HG03354 (cell line): ENCODE results near the gene ITGB1BP1.

Source experiments
- ATAC-seq: cut with Tn5 transposase; IDR thresholded peaks from one replicate; pipeline ENCODE4 v1.9.1; 2021; ENCODE audit warnings: mild to moderate bottlenecking; ENCODE audit not compliant: unreplicated experiment, poor library complexity, severe bottlenecking

ITGB1BP1 gene

DNA sequence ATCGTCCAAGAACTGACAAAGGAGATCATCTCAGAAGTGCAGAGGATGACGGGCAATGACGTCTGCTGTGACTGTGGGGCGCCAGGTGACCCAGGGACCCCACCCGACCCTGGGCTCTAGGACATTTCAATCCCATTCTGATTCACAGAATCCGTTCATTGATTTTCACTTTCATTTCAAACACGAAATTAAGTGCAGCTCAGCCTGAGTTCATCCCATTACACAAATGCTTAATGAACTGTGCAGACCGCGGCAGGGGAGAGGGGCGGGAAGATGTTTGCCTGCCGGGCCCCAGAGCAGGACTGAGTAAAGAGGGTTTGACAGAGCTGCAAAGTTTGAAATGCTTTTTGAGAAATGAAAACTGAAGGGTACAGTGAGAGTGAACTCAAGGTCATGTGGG, 67.1 kb downstream of the ITGB1BP1 start:
- ATAC-seq, result no peak

DNA sequence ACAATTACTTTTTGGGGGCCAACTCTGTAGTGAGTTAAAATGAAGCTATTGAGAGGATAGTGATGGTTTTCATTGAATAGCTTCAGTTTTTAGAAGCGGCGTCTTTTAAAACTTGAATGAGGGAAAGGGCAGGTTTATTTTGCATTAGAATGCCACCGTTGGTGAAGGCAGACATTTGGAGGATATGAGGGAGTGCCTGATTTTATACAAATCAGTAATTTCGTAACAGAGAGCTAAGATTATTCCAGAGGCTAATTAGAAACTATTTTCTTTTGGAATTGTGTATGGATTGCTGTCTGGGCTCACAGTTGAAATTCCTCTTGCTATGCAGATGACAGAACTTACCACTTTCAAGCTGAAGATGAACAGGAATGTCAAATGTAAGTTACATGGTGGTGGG, 67.6 kb downstream of the ITGB1BP1 start:
- no peak for ATAC-seq

DNA sequence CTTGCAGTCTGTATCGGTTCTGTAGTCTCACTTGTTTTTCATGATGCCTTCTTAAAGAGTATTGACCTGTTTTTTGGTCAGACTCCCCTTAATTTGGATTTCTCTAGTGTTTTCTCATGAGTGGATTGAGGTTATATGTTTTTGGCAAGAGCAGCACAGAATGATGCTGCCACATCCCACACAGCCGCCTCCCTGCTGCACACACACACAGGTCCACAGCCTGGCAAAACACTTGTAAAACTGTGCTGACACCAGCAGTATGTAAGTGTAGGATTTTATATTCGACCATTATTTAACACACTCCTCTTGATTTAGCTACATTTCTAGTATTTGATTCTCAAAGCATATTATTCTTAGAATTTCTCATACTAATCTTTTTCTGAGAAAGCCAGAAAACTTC, 68.1 kb downstream of the ITGB1BP1 start:
- no peak for ATAC-seq

DNA sequence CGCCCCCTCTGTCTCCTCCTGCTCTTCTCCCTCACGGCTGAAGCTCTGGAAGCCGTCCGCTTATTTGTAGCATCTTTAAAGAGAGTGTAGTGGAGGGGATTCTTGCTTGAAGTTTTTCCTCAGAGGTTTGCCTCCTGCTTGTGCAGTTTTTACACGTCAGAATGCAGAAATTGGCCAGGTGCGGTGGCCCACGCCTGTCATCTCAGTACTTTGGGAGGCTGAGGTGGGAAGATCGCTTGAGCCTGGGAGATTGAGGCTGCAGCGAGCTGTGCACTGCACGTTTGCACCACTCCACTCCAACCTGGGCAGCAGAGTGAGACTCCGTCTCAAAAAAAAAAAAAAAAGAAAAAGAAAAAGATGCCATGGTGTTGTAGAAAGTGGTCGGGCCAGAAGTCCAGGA, 69.0 kb downstream of the ITGB1BP1 start:
- no peak for ATAC-seq
